ENCODE data around the gene GUSB.
"Not testable (repeated sequence)": the region's sequence is repeated elsewhere in the genome, so short reads cannot be mapped to it uniquely, and the experiment has no call there.

GUSB gene

GRCh38 chr7:65972976-65973375, 9.0 kb downstream of the GUSB start:
- no peak for DNase-seq (ENCODE audit: low read depth, low spot score)
- H3K9me3 ChIP-seq (ENCODE audit: insufficient read depth, low read length), result no peaks in the 10 kb centered on the region
- no peaks in the 10 kb centered on the region for H3K27me3 ChIP-seq (ENCODE audit: insufficient read depth, insufficient read length)
- TF ChIP-seq SUZ12 (IDR thresholded peaks at IDR 0.05; ENCODE audit: extremely low read depth, insufficient read depth, insufficient read length) (no peak), YY1 (IDR thresholded peaks at IDR 0.05; ENCODE audit: insufficient read depth, insufficient read length) (no peak), ZNF274 (IDR thresholded peaks at IDR 0.05; ENCODE audit: low read depth, low read length) (no peak)
- H3K36me3 ChIP-seq (ENCODE audit: insufficient read depth, insufficient read length, low read length), result peaks cover 87% of the 10 kb centered on the region
- no peak overlapping the region for H3K9ac ChIP-seq (ENCODE audit: insufficient read length, low read depth)
- no peak overlapping the region for H3K4me3 ChIP-seq (ENCODE audit: insufficient read length, low read depth)
- no peaks in the 10 kb centered on the region for H3K4me1 ChIP-seq (ENCODE audit: insufficient read depth, insufficient read length)

DNA sequence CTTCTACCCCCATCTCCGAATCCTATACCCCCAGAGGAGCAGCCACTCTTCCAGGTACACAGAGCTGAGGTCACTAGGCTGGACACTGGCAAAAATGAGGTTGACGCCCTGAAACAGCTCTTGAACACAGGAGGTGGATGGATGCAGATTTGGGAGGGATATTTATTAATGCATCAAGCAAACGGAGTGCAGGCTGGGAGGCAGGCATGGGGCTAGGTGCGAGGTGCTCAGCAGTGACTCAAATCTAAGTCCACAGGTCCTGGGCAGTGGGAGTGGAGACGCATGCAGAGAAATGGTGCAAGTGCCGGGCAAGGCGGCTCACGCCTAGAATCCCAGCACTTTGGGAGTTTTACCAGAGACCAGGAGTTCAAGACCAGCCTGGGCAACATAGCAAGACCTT, 11.0 kb downstream of the GUSB start:
- no peaks in the 10 kb centered on the region for H3K27me3 ChIP-seq (ENCODE audit: insufficient read depth, insufficient read length)
- no peak overlapping the region for H3K9ac ChIP-seq (ENCODE audit: insufficient read length, low read depth)
- no peaks in the 10 kb centered on the region for H3K9me3 ChIP-seq (ENCODE audit: insufficient read depth, low read length)
- H3K36me3 ChIP-seq (ENCODE audit: insufficient read depth, insufficient read length, low read length), result peaks cover 93% of the 10 kb centered on the region
- H3K4me1 ChIP-seq (ENCODE audit: insufficient read depth, insufficient read length), result no peaks in the 10 kb centered on the region
- no peak for DNase-seq (ENCODE audit: low read depth, low spot score)
- TF ChIP-seq ZNF274 (IDR thresholded peaks at IDR 0.05; ENCODE audit: low read depth, low read length), result no peak
- no peak for TF ChIP-seq SUZ12 (IDR thresholded peaks at IDR 0.05; ENCODE audit: extremely low read depth, insufficient read depth, insufficient read length)
- TF ChIP-seq YY1 (IDR thresholded peaks at IDR 0.05; ENCODE audit: insufficient read depth, insufficient read length), result no peak
- H3K4me3 ChIP-seq (ENCODE audit: insufficient read length, low read depth), result no peak overlapping the region

GRCh38 chr7:65968256-65969185, 13.5 kb downstream of the GUSB start:
- Histone ChIP-seq H3K4me3 (ENCODE audit: insufficient read length, low read depth) (no peak overlapping the region), H3K9ac (ENCODE audit: insufficient read length, low read depth) (no peak overlapping the region), H3K27me3 (ENCODE audit: insufficient read depth, insufficient read length) (no peaks in the 10 kb centered on the region), H3K9me3 (ENCODE audit: insufficient read depth, low read length) (no peaks in the 10 kb centered on the region), H3K36me3 (ENCODE audit: insufficient read depth, insufficient read length, low read length) (peaks cover 94% of the 10 kb centered on the region), H3K4me1 (ENCODE audit: insufficient read depth, insufficient read length) (no peaks in the 10 kb centered on the region)
- no peak for TF ChIP-seq YY1 (IDR thresholded peaks at IDR 0.05; ENCODE audit: insufficient read depth, insufficient read length)
- no peak for TF ChIP-seq ZNF274 (IDR thresholded peaks at IDR 0.05; ENCODE audit: low read depth, low read length)
- TF ChIP-seq SUZ12 (IDR thresholded peaks at IDR 0.05; ENCODE audit: extremely low read depth, insufficient read depth, insufficient read length), result no peak
- no peak for DNase-seq (ENCODE audit: low read depth, low spot score)

GRCh38 chr7:65967361-65968155, 14.5 kb downstream of the GUSB start:
- no peaks in the 10 kb centered on the region for H3K27me3 ChIP-seq (ENCODE audit: insufficient read depth, insufficient read length)
- no peak overlapping the region for H3K9ac ChIP-seq (ENCODE audit: insufficient read length, low read depth)
- DNase-seq (ENCODE audit: low read depth, low spot score), result no peak
- H3K4me3 ChIP-seq (ENCODE audit: insufficient read length, low read depth), result no peak overlapping the region
- TF ChIP-seq YY1 (IDR thresholded peaks at IDR 0.05; ENCODE audit: insufficient read depth, insufficient read length) (no peak), SUZ12 (IDR thresholded peaks at IDR 0.05; ENCODE audit: extremely low read depth, insufficient read depth, insufficient read length) (no peak), ZNF274 (IDR thresholded peaks at IDR 0.05; ENCODE audit: low read depth, low read length) (no peak)
- H3K4me1 ChIP-seq (ENCODE audit: insufficient read depth, insufficient read length), result no peaks in the 10 kb centered on the region
- H3K9me3 ChIP-seq (ENCODE audit: insufficient read depth, low read length), result no peaks in the 10 kb centered on the region
- H3K36me3 ChIP-seq (ENCODE audit: insufficient read depth, insufficient read length, low read length), result peaks cover 94% of the 10 kb centered on the region

DNA sequence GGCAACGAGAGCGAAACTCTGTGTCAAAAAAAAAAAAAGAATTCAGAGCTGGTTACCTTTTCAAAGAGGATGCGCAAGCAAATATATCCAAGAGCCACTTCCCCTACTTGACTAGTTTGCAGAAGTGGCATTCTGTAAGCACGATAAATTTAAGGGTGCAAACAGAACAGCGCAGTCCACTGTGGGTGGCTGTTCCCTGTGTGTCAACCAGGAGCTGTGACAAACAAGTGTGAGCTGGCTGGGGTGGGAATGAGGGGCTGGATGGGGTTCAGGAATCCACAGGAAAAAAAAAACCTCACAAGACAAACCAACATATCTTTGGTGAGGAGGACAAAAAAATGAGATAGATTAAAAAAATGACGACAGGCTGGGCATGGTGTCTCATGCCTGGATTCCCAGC, 15.9 kb downstream of the GUSB start:
- peaks cover 95% of the 10 kb centered on the region for H3K36me3 ChIP-seq (ENCODE audit: insufficient read depth, insufficient read length, low read length)
- TF ChIP-seq ZNF274 (IDR thresholded peaks at IDR 0.05; ENCODE audit: low read depth, low read length), result no peak
- TF ChIP-seq SUZ12 (IDR thresholded peaks at IDR 0.05; ENCODE audit: extremely low read depth, insufficient read depth, insufficient read length), result no peak
- TF ChIP-seq YY1 (IDR thresholded peaks at IDR 0.05; ENCODE audit: insufficient read depth, insufficient read length), result no peak

DNA sequence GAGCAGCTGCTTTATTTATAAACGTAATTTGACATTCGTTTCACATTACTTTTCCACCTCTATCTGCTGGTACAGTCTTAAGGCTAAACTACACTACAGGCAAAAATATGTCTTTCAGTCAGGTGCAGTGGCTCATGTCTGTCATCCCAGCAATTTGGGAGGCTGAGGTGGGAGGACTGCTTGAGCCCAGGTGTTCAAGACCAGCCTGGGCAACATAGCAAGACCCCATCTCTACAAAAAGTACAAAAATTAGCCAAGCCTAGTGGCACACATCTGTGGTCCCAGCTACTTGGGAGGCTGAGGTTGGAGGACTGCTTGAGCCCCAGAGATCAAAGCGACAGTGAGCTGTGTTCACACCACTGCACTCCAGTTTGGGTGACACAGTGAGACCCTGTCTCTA, 17.3 kb downstream of the GUSB start:
- not testable (repeated sequence) for H3K9me3 ChIP-seq (ENCODE audit: insufficient read depth, low read length); H3K9ac ChIP-seq (ENCODE audit: insufficient read length, low read depth); H3K4me3 ChIP-seq (ENCODE audit: insufficient read length, low read depth); H3K4me1 ChIP-seq (ENCODE audit: insufficient read depth, insufficient read length); DNase-seq (ENCODE audit: low read depth, low spot score); H3K27me3 ChIP-seq (ENCODE audit: insufficient read depth, insufficient read length)
- H3K36me3 ChIP-seq (ENCODE audit: insufficient read depth, insufficient read length, low read length), result peaks cover 95% of the 10 kb centered on the region

More for the DNA sequence above, 15.9 kb downstream of the GUSB start:
- DNase-seq (ENCODE audit: low read depth, low spot score), result no peak
- H3K27me3 ChIP-seq (ENCODE audit: insufficient read depth, insufficient read length), result no peaks in the 10 kb centered on the region
- H3K4me1 ChIP-seq (ENCODE audit: insufficient read depth, insufficient read length), result no peaks in the 10 kb centered on the region
- no peak overlapping the region for H3K9ac ChIP-seq (ENCODE audit: insufficient read length, low read depth)
- no peak overlapping the region for H3K4me3 ChIP-seq (ENCODE audit: insufficient read length, low read depth)
- no peaks in the 10 kb centered on the region for H3K9me3 ChIP-seq (ENCODE audit: insufficient read depth, low read length)

DNA sequence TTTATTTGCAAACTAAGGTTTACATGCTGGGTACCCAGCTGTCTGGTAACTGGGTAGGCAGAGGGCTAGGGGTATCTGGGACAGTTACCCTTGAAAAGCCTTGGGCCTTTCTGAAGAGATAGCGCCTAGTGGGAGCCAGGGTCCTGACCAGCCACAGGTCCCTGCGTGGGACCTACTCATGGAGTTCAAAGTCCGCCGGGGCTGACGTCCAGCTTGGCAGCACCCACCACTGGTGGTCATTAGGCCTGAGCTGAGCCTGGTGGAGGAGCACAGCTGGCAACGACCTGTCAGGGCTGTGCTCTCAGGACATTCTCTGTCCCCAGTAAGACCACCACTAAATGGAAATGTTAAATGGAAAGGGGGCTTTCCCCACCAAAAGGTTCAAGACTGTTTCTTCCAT, 20.0 kb downstream of the GUSB start:
- no peak for TF ChIP-seq ZNF274 (IDR thresholded peaks at IDR 0.05; ENCODE audit: low read depth, low read length)
- no peak for TF ChIP-seq SUZ12 (IDR thresholded peaks at IDR 0.05; ENCODE audit: extremely low read depth, insufficient read depth, insufficient read length)
- TF ChIP-seq YY1 (IDR thresholded peaks at IDR 0.05; ENCODE audit: insufficient read depth, insufficient read length), result no peak
- peaks cover 88% of the 10 kb centered on the region for H3K36me3 ChIP-seq (ENCODE audit: insufficient read depth, insufficient read length, low read length)
- H3K9ac ChIP-seq (ENCODE audit: insufficient read length, low read depth), result no peak overlapping the region
- no peak overlapping the region for H3K4me3 ChIP-seq (ENCODE audit: insufficient read length, low read depth)
- DNase-seq (ENCODE audit: low read depth, low spot score), result no peak
- H3K9me3 ChIP-seq (ENCODE audit: insufficient read depth, low read length), result no peaks in the 10 kb centered on the region
- no peaks in the 10 kb centered on the region for H3K27me3 ChIP-seq (ENCODE audit: insufficient read depth, insufficient read length)
- no peaks in the 10 kb centered on the region for H3K4me1 ChIP-seq (ENCODE audit: insufficient read depth, insufficient read length)
